Brain microvascular endothelial cell (primary cell): ENCODE data around the gene HCN4.

Experiments
- DNase-seq: peaks from one replicate; pipeline ENCODE4 v3.0.0-alpha.2; 2020
- H3K27ac ChIP-seq: fragments of 250-450 bp; sonication (Bioruptor Pico); 2 replicates; pipeline ENCODE4 v1.5.1; 2020; ENCODE audit warnings: mild to moderate bottlenecking, moderate library complexity
- H3K27me3 ChIP-seq: fragments of 250-450 bp; sonication (Bioruptor Pico); replicated peaks from 2 replicates; pipeline ENCODE4 v1.5.1; 2020; ENCODE audit warnings: mild to moderate bottlenecking
- H3K36me3 ChIP-seq: fragments of 250-450 bp; sonication (Bioruptor Pico); replicated peaks from 2 replicates; pipeline ENCODE4 v1.5.1; 2020; ENCODE audit warnings: mild to moderate bottlenecking
- H3K4me3 ChIP-seq: 2 replicates; pipeline ENCODE4 v1.5.1; 2011; ENCODE audit warnings: low read depth, mild to moderate bottlenecking, control low read depth, low read length, moderate library complexity
- in situ Hi-C: cut with HindIII; loops from 2 replicates; pipeline ENCODE4 v1.10.0; 2017; ENCODE audit warnings: low sequenced_read_pairs, low pct_ligation_motif_present
- TF ChIP-seq, protein P1 (sequence below): IDR thresholded peaks from 2 replicates; pipeline ENCODE4 v1.5.1; 2011; ENCODE audit warnings: low read depth, mild to moderate bottlenecking, moderate library complexity, low read length, control low read depth, inconsistent platforms; ENCODE audit errors: missing control alignments

HCN4 gene

DNA sequence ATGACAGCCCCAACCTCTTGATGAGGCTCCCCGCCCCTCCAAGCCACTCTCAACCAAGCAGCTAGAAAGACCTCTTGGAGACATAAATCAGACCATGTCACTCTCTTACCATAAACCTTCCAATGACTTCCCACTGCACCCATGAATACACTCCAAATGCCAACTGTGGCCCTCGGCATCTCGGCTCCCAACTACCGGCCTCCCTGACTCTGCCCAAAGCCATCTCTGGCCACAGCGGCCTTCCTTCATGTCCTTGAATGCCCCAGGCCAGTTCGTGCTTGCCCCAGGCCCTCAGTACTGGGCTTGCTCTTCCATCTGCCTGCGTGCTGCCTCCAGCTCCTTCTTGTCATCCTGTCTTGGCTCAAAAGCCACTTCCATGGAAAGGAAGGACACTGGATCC lies 32.0 kb downstream of the HCN4 start:
- no peak for DNase-seq
- Histone ChIP-seq H3K36me3 (no peaks in the 10 kb centered on the region), H3K4me3 (no peak overlapping the region), H3K27me3 (no peaks in the 10 kb centered on the region), H3K27ac (no peak overlapping the region)
- TF ChIP-seq, protein P1, sequence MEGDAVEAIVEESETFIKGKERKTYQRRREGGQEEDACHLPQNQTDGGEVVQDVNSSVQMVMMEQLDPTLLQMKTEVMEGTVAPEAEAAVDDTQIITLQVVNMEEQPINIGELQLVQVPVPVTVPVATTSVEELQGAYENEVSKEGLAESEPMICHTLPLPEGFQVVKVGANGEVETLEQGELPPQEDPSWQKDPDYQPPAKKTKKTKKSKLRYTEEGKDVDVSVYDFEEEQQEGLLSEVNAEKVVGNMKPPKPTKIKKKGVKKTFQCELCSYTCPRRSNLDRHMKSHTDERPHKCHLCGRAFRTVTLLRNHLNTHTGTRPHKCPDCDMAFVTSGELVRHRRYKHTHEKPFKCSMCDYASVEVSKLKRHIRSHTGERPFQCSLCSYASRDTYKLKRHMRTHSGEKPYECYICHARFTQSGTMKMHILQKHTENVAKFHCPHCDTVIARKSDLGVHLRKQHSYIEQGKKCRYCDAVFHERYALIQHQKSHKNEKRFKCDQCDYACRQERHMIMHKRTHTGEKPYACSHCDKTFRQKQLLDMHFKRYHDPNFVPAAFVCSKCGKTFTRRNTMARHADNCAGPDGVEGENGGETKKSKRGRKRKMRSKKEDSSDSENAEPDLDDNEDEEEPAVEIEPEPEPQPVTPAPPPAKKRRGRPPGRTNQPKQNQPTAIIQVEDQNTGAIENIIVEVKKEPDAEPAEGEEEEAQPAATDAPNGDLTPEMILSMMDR = no peak
- in situ Hi-C loops = no loop called here

GRCh38 chr15:73335471-73335870 lies 33.3 kb downstream of the HCN4 start:
- in situ Hi-C loops = no loop called here
- Histone ChIP-seq H3K27me3 (no peaks in the 10 kb centered on the region), H3K27ac (no peak overlapping the region), H3K36me3 (no peaks in the 10 kb centered on the region), H3K4me3 (no peak overlapping the region)
- no peak for DNase-seq
- TF ChIP-seq, protein P1 = no peak

GRCh38 chr15:73335026-73335425 lies 33.7 kb downstream of the HCN4 start:
- H3K27me3 ChIP-seq = no peaks in the 10 kb centered on the region
- no peaks in the 10 kb centered on the region for H3K36me3 ChIP-seq
- H3K4me3 ChIP-seq = no peak overlapping the region
- in situ Hi-C loops = no loop called here
- H3K27ac ChIP-seq = no peak overlapping the region
- no peak for DNase-seq
- TF ChIP-seq, protein P1 = no peak

GRCh38 chr15:73334086-73334485 lies 34.7 kb downstream of the HCN4 start:
- H3K36me3 ChIP-seq = no peaks in the 10 kb centered on the region
- in situ Hi-C loops = no loop called here
- no peaks in the 10 kb centered on the region for H3K27me3 ChIP-seq
- H3K27ac ChIP-seq = no peak overlapping the region
- DNase-seq = no peak
- TF ChIP-seq, protein P1 = no peak
- no peak overlapping the region for H3K4me3 ChIP-seq

DNA sequence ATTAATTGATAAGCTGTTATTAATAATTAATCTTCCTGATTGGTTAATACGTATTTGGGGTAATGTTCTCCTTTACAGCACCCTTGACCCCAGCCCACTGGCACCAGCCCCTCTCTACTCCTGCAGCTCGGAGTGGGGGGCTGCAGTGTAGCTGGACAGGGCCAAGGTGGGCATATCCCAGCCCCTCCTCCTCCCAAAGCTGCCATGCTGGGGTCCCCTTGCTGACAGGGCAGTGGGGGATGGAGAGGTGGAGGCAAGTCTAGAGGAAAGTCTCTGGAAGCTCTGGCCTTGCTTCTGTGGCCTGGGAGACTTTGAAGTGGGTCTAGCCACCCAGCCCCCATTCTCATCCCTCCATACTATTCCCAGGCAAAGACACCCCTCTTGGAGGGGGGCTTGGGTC lies 35.8 kb downstream of the HCN4 start:
- TF ChIP-seq, protein P1 = no peak
- Histone ChIP-seq H3K4me3 (no peak overlapping the region), H3K36me3 (no peaks in the 10 kb centered on the region), H3K27me3 (no peaks in the 10 kb centered on the region), H3K27ac (no peak overlapping the region)
- DNase-seq = no peak
- in situ Hi-C loops = no loop called here

- no peak overlapping the region for H3K27ac ChIP-seq
- no peaks in the 10 kb centered on the region for H3K36me3 ChIP-seq
- in situ Hi-C loops = no loop called here
- TF ChIP-seq, protein P1 = no peak
- no peak overlapping the region for H3K4me3 ChIP-seq
- no peak for DNase-seq
- no peaks in the 10 kb centered on the region for H3K27me3 ChIP-seq
Measured at GRCh38 chr15:73331991-73332925, 36.5 kb downstream of the HCN4 start.
